GM12878 (cell line): ENCODE data around the gene CCHCR1. TPM values are rescaled to one million over a fixed set of nuclear protein-coding genes. Genes with fewer than 3 reads are reported as not detected.
"Not testable (repeated sequence)": the region's sequence is repeated elsewhere in the genome, so short reads cannot be mapped to it uniquely, and the experiment has no call there.

Source experiments
- ATAC-seq: fragments of 200-7000 bp; cut with Tn5 transposase; 3 replicates; pipeline ENCODE4 v1.9.1; 2020; ENCODE audit warnings: mild to moderate bottlenecking, moderate library complexity
- BruUV-seq: library from RNA; stranded (reverse); fragments of 400-500 nt; replicated peaks from 2 replicates; lab custom pipeline; 2021; lab: Mats Ljungman, UMichigan
- CTCF ChIA-PET: fragments of 300-600 bp; sonication (Branson Sonifier 250); formaldehyde crosslinking; extraction: SDS; loops from one replicate; lab custom pipeline; 2021; ENCODE audit warnings: inconsistent platforms; lab: Yijun Ruan, JAX
- POLR2A ChIA-PET: fragments of 350-600 bp; formaldehyde crosslinking; extraction: SDS; loops from one replicate; lab custom pipeline; 2021; ENCODE audit warnings: inconsistent platforms; lab: Charles Lee
- RAD21 ChIA-PET: fragments of 300-600 bp; sonication (Branson Sonifier 250); formaldehyde crosslinking; loops from one replicate; lab custom pipeline; 2023; ENCODE audit warnings: antibody characterized with exemption; ENCODE audit not compliant: unreplicated experiment; lab: Charles Lee
- SMC1A ChIA-PET: fragments of 300-600 bp; sonication (Branson Sonifier 250); formaldehyde crosslinking; loops from one replicate; lab custom pipeline; 2023; ENCODE audit not compliant: unreplicated experiment, uncharacterized antibody; lab: Charles Lee
- DNase-seq: peaks from one replicate; pipeline ENCODE4 v3.0.0-alpha.2; 2011; ENCODE audit warnings: low read depth, low spot score
- FAIRE-seq: peaks from 3 replicates; lab custom pipeline; 2011; peaks lifted over from hg19 to GRCh38; lab: Jason Lieb, UNC
- H2AFZ ChIP-seq: 2 replicates; pipeline ENCODE4 v1.6.0; 2011; ENCODE audit warnings: low read depth, low read length, control low read depth; ENCODE audit not compliant: control insufficient read depth
- H3K27ac ChIP-seq: 2 replicates; pipeline ENCODE4 v1.5.1; 2011; ENCODE audit warnings: control low read depth; ENCODE audit not compliant: control insufficient read depth, insufficient read depth
- H3K27me3 ChIP-seq, 2 experiments: replicated peaks in 1 of 2; 2 replicates each; pipeline versions ENCODE4 v1.6.0 to v1.6.1; 2011; ENCODE audit warnings: low read length in 1 of 2; ENCODE audit not compliant: control insufficient read depth in 2 of 2, insufficient read depth in 2 of 2
- H3K36me3 ChIP-seq, 2 experiments: 2 replicates each; pipeline ENCODE4 v1.5.1; 2011; ENCODE audit warnings: low read length in 1 of 2; ENCODE audit not compliant: control insufficient read depth in 2 of 2, insufficient read depth in 2 of 2
- H3K4me1 ChIP-seq: 2 replicates; pipeline ENCODE4 v1.6.1; 2011; ENCODE audit warnings: mild to moderate bottlenecking, low read length, moderate library complexity, mixed read lengths; ENCODE audit not compliant: control insufficient read depth, insufficient read depth
- H3K4me2 ChIP-seq: 2 replicates; pipeline ENCODE4 v1.6.0; 2011; ENCODE audit warnings: control low read depth; ENCODE audit not compliant: control insufficient read depth, insufficient read depth
- H3K4me3 ChIP-seq: fragments of 200-600 bp; sonication (generic); 2 replicates; pipeline ENCODE4 v1.5.1; 2016
- H3K79me2 ChIP-seq: 2 replicates; pipeline ENCODE4 v1.6.0; 2011; ENCODE audit warnings: low read length; ENCODE audit not compliant: control insufficient read depth, insufficient read depth
- H3K9ac ChIP-seq: 2 replicates; pipeline ENCODE4 v1.8.0; 2011; ENCODE audit warnings: low read length, control low read depth, mixed read lengths; ENCODE audit not compliant: control insufficient read depth, insufficient read depth
- H3K9me3 ChIP-seq: replicated peaks from 3 replicates; pipeline ENCODE4 v1.5.1; 2011; ENCODE audit warnings: mild to moderate bottlenecking, low read length; ENCODE audit not compliant: control insufficient read depth, insufficient read depth
- H4K20me1 ChIP-seq: 2 replicates; pipeline ENCODE4 v1.6.0; 2011; ENCODE audit not compliant: control insufficient read depth, insufficient read depth
- ATF7 ChIP-seq: fragments of 450-650 bp; IDR thresholded peaks from 2 replicates; pipeline ENCODE4 v1.6.1; 2016; ENCODE audit warnings: low read depth, mild to moderate bottlenecking
- BACH1 ChIP-seq: fragments of 450-650 bp; IDR thresholded peaks from 2 replicates; pipeline ENCODE4 v1.6.1; 2017; ENCODE audit warnings: mild to moderate bottlenecking, borderline replicate concordance
- BHLHE40 ChIP-seq, 2 experiments: fragments of 450-650 bp in 1 of 2; IDR thresholded peaks; 2 replicates each; pipeline ENCODE4 v1.6.1; 2011 to 2017; ENCODE audit warnings: low read depth in 2 of 2, borderline replicate concordance in 1 of 2, improper control_type of control experiment in 1 of 2, low read length in 1 of 2, mild to moderate bottlenecking in 1 of 2
- DPF2 ChIP-seq: fragments of 450-650 bp; IDR thresholded peaks from 2 replicates; pipeline ENCODE4 v1.6.1; 2017; ENCODE audit warnings: mild to moderate bottlenecking
- EED ChIP-seq: sonication (generic); IDR thresholded peaks from 2 replicates; pipeline ENCODE4 v1.6.1; 2016; ENCODE audit warnings: antibody characterized with exemption, low read depth
- EGR1 ChIP-seq, 2 experiments: IDR thresholded peaks; 1 replicate in 1 of 2; 2 replicates in 1 of 2; pipeline ENCODE4 v1.6.1; 2011 to 2012; ENCODE audit warnings: low read depth in 2 of 2, low read length in 2 of 2, borderline replicate concordance in 1 of 2, mild to moderate bottlenecking in 1 of 2, moderate library complexity in 1 of 2
- HDGF ChIP-seq: fragments of 450-650 bp; IDR thresholded peaks from 2 replicates; pipeline ENCODE4 v1.6.1; 2016; ENCODE audit warnings: antibody characterized with exemption
- IKZF1 ChIP-seq: fragments of 450-650 bp; conservative IDR thresholded peaks from 2 replicates; pipeline ENCODE4 v1.6.1; 2017; ENCODE audit warnings: antibody characterized with exemption, mild to moderate bottlenecking
- IKZF2 ChIP-seq, 2 experiments: fragments of 450-650 bp; IDR thresholded peaks; 2 replicates each; pipeline ENCODE4 v1.6.1; 2017; ENCODE audit warnings: mild to moderate bottlenecking in 2 of 2, moderate library complexity in 2 of 2
- MEF2A ChIP-seq: IDR thresholded peaks from 2 replicates; pipeline ENCODE4 v1.6.1; 2011; ENCODE audit warnings: low read depth, mild to moderate bottlenecking, low read length, moderate library complexity; ENCODE audit not compliant: insufficient read depth
- MTA2 ChIP-seq: fragments of 450-650 bp; IDR thresholded peaks from 2 replicates; pipeline ENCODE4 v1.6.1; 2016; ENCODE audit warnings: low read depth, mild to moderate bottlenecking, moderate library complexity
- NBN ChIP-seq: fragments of 450-650 bp; IDR thresholded peaks from 2 replicates; pipeline ENCODE4 v1.6.1; 2016
- NR2F1 ChIP-seq: fragments of 450-650 bp; conservative IDR thresholded peaks from 2 replicates; pipeline ENCODE4 v1.6.1; 2017; ENCODE audit warnings: mild to moderate bottlenecking
- POLR2A ChIP-seq: IDR thresholded peaks from 2 replicates; pipeline ENCODE4 v1.6.1; 2011; ENCODE audit warnings: low read depth, mild to moderate bottlenecking, low read length
- POLR2AphosphoS5 ChIP-seq: IDR thresholded peaks from 2 replicates; pipeline ENCODE4 v1.6.1; 2011; ENCODE audit warnings: mild to moderate bottlenecking, low read length, inconsistent platforms
- POU2F2 ChIP-seq: IDR thresholded peaks from 3 replicates; pipeline ENCODE4 v1.6.1; 2011; ENCODE audit warnings: low read depth, mild to moderate bottlenecking, low read length, borderline replicate concordance
- RAD51 ChIP-seq: fragments of 450-650 bp; IDR thresholded peaks from 2 replicates; pipeline ENCODE4 v1.6.1; 2016; ENCODE audit warnings: moderate library complexity, mild to moderate bottlenecking, inconsistent platforms
- RELB ChIP-seq: fragments of 450-650 bp; IDR thresholded peaks from 2 replicates; pipeline ENCODE4 v1.6.1; 2017; ENCODE audit warnings: low read depth, mild to moderate bottlenecking, moderate library complexity
- RUNX3 ChIP-seq: IDR thresholded peaks from 2 replicates; pipeline ENCODE4 v1.6.1; 2012; ENCODE audit warnings: low read length, inconsistent platforms
- TCF12 ChIP-seq: IDR thresholded peaks from 2 replicates; pipeline ENCODE4 v1.6.1; 2011; ENCODE audit warnings: low read depth, mild to moderate bottlenecking, low read length
- TCF3 ChIP-seq: IDR thresholded peaks from 2 replicates; pipeline ENCODE4 v1.6.1; 2012; ENCODE audit warnings: low read depth, mild to moderate bottlenecking, low read length, borderline replicate concordance; ENCODE audit not compliant: insufficient read depth
- WGBS: methylation state at CpG from one replicate; pipeline ENCODE4 v1.1.6; 2016; ENCODE audit warnings: low lambda C conversion rate; ENCODE audit not compliant: insufficient replicate concordance, insufficient coverage; ENCODE audit errors: missing lambda C conversion rate; 5-methylcytosine and 5-hydroxymethylcytosine counted together
- in situ Hi-C: fragments of 300-500 bp; cut with MboI; formaldehyde crosslinking; loops from 9 replicates; pipeline ENCODE4 v1.14.3; 2018; ENCODE audit warnings: mixed read lengths
- intact Hi-C: fragments of 100-400 bp; cut with micrococcal nuclease; formaldehyde crosslinking; loops from one replicate; pipeline ENCODE4 v1.14.2; 2022; ENCODE audit not compliant: unreplicated experiment
- polyA plus RNA-seq, 11 experiments: library from polyadenylated mRNA; depleted of rRNA in 4 of 11; unstranded in 6 of 11; stranded (reverse) in 5 of 11; fragments of >200 nt; fragmentation: Nextera tagmentation in 4 of 11; fragmentation: Illumina TruSeq in 1 of 11; extraction: Ambion mirVana in 4 of 11; extraction: Trizol in 1 of 11; gene quantifications; 1 replicate in 1 of 11; 2 replicates in 10 of 11; pipeline versions ENCODE4 v1.2.1 to v1.2.3, GENCODE V29; 2011 to 2016; ENCODE audit warnings: inconsistent platforms in 2 of 11, missing spikeins in 2 of 11, low read depth in 1 of 11
- total RNA-seq, 4 experiments: library from RNA; depleted of rRNA in 3 of 4; stranded (reverse); fragments of >200 nt in 3 of 4; fragmentation: Illumina TruSeq in 1 of 4; extraction: Trizol in 1 of 4; gene quantifications; 2 replicates each; pipeline versions ENCODE4 v1.2.1 to v1.2.3, GENCODE V29; 2013 to 2021
- TF ChIP-seq, protein P1 (sequence below): fragments of 450-650 bp; IDR thresholded peaks from 2 replicates; pipeline ENCODE4 v1.6.1; 2016; ENCODE audit warnings: mild to moderate bottlenecking

CCHCR1 gene
- total and polyA plus RNA-seq, 10 of the 15 experiments (the other 5 are each of a cell fraction or from before 2014, with no cell fraction given), result 1.0 to 35.2 (median 24.7) TPM

GRCh38 chr6:31165064-31165832 lies 7.6 kb upstream of the CCHCR1 start:
- 8% methylated on average over 17 of the region's 17 CpGs for WGBS
- Histone ChIP-seq H2AFZ (peak overlapping the region; percentile 59), H3K4me3 (peak overlapping the region; percentile 49), H3K4me2 (peak overlapping the region; percentile 44)
- H3K27me3 ChIP-seq, H3K9me3 ChIP-seq: not testable (repeated sequence)
- CTCF ChIA-PET, result interaction anchor here (0.8 to 2.4 kb wide), 14 partner anchors 9 to 201 kb away, joined by 3 to 10 read pairs (median 3); partner anchors contain the start of gene PSORS1C2
- peak; percentile 54 to 61 for TF ChIP-seq IKZF2 (IDR thresholded peaks at IDR 0.05)
- TF ChIP-seq RELB, result peak; percentile 81
- TF ChIP-seq MTA2, result 0 out of 2 replicates have a peak, but pooled peaks have one; percentile 9
- peak; percentile 74; the same call in 1 of the 2 replicates for TF ChIP-seq NBN
- 0 out of 2 replicates have a peak, but pooled peaks have one; percentile 45 for TF ChIP-seq TCF12
- peak; percentile 49; the same call in 1 of the 2 replicates for TF ChIP-seq BACH1
- TF ChIP-seq POLR2AphosphoS5, result peak; percentile 69; the same call in 1 of the 2 replicates
- TF ChIP-seq, protein P1, sequence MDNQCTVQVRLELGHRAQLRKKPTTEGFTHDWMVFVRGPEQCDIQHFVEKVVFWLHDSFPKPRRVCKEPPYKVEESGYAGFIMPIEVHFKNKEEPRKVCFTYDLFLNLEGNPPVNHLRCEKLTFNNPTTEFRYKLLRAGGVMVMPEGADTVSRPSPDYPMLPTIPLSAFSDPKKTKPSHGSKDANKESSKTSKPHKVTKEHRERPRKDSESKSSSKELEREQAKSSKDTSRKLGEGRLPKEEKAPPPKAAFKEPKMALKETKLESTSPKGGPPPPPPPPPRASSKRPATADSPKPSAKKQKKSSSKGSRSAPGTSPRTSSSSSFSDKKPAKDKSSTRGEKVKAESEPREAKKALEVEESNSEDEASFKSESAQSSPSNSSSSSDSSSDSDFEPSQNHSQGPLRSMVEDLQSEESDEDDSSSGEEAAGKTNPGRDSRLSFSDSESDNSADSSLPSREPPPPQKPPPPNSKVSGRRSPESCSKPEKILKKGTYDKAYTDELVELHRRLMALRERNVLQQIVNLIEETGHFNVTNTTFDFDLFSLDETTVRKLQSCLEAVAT, result 0 out of 2 replicates have a peak, but pooled peaks have one; percentile 52
- peak; percentile 93 for TF ChIP-seq POU2F2
- TF ChIP-seq HDGF, result peak; percentile 86
- peak; percentile 70 for TF ChIP-seq NR2F1
- TF ChIP-seq TCF3, result 0 out of 2 replicates have a peak, but pooled peaks have one; percentile 53
- peak; percentile 62 for TF ChIP-seq EED
- TF ChIP-seq EGR1 (IDR thresholded peaks at IDR 0.05; ENCODE audit: borderline replicate concordance in 1 of 2, low read depth in 2 of 2, low read length in 2 of 2), result peak in 1 of 2 experiments; percentile 12; a peak in 1 of 3 replicates
- TF ChIP-seq MEF2A, result 0 out of 2 replicates have a peak, but pooled peaks have one; percentile 32
- TF ChIP-seq ATF7, result 0 out of 2 replicates have a peak, but pooled peaks have one; percentile 20
- TF ChIP-seq BHLHE40 (IDR thresholded peaks at IDR 0.05; ENCODE audit: borderline replicate concordance in 1 of 2, low read depth in 2 of 2, low read length in 1 of 2), result peak in 1 of 2 experiments; percentile 82; a peak in 3 of 4 replicates
- 0 out of 2 replicates have a peak, but pooled peaks have one; percentile 33 for TF ChIP-seq DPF2
- TF ChIP-seq POLR2A, result peak; percentile 76
- TF ChIP-seq IKZF1, result peak; percentile 72
- peak; percentile 21; the same call in 1 of the 2 replicates for TF ChIP-seq RUNX3
- peak; percentile 51; the same call in 1 of the 2 replicates for TF ChIP-seq RAD51
- TF ChIP-seq, all 136 proteins: peak for 22; not testable (repeated sequence) for 114
- peak; percentile 89 for ATAC-seq
- Histone ChIP-seq H3K4me1 (peaks cover 32% of the 10 kb centered on the region), H3K27ac (peak overlapping the region; percentile 37), H3K79me2 (peaks cover 16% of the 10 kb centered on the region), H3K36me3 (peaks cover 8 to 12% of the 10 kb centered on the region in 2 experiments)
- ChIA-PET POLR2A (interaction anchor here (0.6 to 2.3 kb wide), 8 partner anchors 8 to 29 kb away, joined by 3 to 9 read pairs (median 4); no protein-coding TSS in a partner anchor), SMC1A (interaction anchor here (0.7 to 2.5 kb wide), 11 partner anchors 9 to 36 kb away, joined by 3 to 18 read pairs (median 4); partner anchors contain the start of gene PSORS1C2), RAD21 (interaction anchor here (0.7 to 1.8 kb wide), 8 partner anchors 10 to 201 kb away, joined by 3 to 10 read pairs (median 4); no protein-coding TSS in a partner anchor)
- BruUV-seq, intact Hi-C loops, H3K9ac ChIP-seq, H4K20me1 ChIP-seq, DNase-seq, in situ Hi-C loops: not testable (repeated sequence)
- FAIRE-seq, result peak; percentile 90
